Left renal pelvis (tissue), 4 donors: Measurements from ENCODE around the gene CCDC178. TPM values are rescaled to one million over a fixed set of nuclear protein-coding genes. Genes with fewer than 3 reads are reported as not detected.
"Not testable (repeated sequence)": the region's sequence is repeated elsewhere in the genome, so short reads cannot be mapped to it uniquely, and the experiment has no call there.

ENCODE experiments used
- DNase-seq, 4 donors: peaks; one replicate each; pipeline ENCODE4 v3.0.0-alpha.2; 2013; ENCODE audit warnings: low read depth in 4 of 4, low spot score in 3 of 4
- polyA plus RNA-seq, 4 donors: library from polyadenylated mRNA; unstranded; fragments of 120-200 nt; gene quantifications; one replicate each; pipeline ENCODE4 v1.2.1, GENCODE V29; 2013; ENCODE audit not compliant: insufficient read length in 4 of 4

CCDC178 gene
- polyA plus RNA-seq, 4 donors, result 0.81 to 3.3 (median 2.1) TPM

DNA sequence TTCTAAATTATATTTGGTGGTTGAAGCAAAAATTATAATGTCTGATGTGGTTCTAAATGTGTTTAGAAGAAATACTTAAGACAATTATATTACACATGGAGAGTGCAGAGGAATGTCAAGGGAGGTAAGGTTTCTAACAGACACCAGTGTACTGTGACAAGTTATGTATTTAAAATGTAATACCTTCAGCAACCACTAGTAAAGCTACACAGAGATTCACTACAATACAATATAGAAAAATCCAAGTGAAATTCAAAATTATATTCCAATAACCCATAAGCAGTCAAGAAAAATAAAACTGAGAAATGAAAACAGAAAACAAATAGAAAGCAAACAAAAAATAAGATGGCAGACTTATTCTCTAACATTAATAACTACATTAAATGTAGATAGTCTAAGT is 418.2 kb downstream of the CCDC178 start:
- DNase-seq, result no peak

DNA sequence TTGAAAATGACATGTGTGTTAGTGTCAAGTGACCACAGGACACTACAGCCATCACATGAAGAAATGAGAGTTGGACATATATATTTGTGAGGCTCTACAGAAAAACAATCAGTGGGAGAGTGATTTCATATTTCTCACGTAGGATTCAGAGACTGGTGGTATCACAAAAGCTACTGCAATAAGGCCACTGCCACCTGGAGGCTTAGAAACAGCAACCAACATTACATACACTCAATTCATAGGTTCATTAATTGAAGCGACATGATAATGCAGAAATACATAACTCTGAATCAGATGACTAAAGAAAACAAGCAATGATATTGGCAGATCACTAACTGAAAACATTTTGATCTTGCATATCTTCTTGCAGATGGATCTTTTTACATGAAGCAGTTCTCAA is 419.6 kb downstream of the CCDC178 start:
- DNase-seq, result no peak

DNA sequence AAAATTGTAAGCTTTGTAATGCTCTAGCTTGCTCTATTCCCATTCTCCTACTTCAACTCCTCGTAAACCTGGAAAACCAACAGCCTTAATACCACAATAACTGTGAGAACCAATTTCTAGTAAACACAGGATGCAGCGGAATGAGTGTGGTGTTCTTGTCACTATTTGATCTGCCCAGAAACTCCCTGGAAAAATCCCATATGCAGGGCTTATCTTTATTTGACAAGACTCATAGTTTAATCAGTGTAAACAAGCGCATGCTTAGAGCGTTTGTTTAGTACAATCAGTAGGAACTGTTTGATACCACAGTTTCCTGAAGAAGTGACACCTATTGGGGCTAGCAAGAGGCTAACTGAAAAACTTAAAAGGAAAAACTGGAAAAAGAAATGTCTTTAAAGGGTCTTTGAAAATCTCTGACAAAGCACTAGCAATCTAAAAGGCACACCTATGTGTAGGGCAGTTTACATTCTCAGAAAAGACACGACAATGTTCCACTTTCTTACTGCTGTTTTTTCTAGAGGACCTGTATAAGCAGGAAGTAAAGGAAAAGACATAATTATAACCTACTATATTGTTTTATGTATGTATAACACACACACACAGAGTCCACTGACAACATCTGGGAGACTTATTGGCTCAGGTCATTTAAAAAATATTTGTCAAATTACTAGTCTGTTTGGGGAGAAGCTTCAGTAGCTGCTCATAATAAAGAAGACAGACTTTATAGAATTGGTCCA is 426.3 kb downstream of the CCDC178 start:
- DNase-seq, result no peak

DNA sequence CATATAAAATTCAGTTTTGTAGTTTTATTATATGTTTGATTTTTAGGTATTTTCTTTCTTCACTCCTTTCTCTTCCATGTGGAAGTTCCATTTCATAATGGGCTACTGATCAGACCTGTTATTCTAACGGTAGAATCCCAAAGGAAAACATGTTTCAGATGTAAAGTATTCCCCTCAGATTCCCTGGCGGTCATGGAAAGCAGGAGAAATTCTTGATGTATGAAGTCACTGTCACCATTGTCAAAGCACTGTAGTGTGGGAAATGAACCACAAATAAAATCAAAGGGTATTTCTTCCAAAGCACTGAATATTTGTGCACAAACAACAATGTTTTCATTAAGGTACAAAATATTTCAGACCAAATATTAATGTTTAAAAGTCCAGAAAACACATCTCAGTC is 430.4 kb downstream of the CCDC178 start:
- peak in 1 of 4 donors; percentile 7 for DNase-seq

DNA sequence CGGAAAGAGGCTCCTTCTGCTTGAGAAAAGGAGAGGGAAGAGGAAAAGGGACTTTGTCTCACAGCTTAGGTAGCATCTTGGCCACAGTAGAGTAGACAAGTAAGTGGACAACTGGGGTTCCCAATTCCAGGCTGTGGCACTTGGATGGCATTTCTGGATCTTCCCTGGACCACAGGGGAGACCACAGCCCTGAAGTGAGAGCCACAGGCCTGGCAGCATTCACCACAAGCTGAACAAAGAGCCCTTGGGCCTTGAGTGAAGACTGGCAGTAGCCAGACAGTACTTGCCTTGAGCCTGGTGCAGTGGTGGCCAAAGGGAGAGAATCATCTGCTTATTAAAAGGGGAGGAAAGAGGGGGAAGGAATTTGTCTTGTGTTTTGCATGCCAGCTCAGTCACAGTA is 441.6 kb downstream of the CCDC178 start:
- no peak for DNase-seq

DNA sequence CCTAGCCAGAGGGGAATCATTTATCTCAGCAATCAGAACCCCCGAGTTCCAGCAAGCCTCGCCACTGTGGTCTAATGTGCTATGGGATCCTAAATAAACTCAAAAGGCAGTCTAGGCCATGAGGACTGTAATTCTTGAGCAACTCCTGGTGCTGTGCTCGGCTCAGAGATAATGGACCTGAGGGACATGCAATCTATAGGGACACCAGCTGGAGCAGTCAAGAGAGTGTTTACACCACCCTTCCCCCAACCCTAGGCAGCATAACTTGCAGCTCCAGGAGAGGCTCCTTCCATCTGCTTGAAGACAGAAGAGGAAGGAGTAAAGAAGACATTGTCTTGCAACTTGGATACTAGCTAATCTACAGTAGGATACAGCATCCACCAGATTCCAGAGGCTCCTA is 442.2 kb downstream of the CCDC178 start:
- no peak for DNase-seq

DNA sequence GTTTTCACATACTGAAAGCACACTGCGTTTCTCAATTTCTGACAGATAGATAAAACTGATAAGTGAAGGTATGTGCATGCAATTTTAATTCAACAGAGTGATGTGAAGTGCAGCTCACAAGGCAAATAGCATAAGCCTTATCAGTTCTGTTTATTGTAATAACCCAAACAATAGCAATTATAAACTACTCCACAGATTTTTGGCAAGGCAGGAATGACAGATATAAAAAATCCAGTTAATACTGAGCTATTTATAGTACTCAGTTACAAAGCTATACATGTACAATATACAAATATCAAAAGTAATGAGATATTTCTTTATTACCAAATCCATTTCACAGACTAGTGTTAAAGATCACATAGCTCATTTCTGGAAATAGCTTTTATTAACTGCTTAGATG is 456.8 kb downstream of the CCDC178 start:
- no peak for DNase-seq

DNA sequence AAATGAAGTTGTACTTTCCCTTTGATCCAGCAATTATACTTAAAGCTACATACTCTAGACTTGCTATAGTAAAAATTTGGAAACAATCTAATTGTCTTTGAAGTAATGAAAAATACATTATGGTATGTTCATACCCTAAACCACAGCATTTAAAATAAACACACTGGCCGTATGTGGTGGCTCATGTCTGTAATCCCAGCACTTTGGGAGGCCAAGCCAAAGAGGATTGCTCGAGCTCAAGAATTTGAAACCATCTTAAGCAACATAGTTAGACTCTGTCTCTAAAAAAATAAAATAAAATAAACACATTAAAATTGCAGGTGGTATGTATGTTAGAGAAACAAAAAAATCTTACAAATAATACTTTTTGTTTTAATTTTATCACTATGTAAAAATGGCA is 459.6 kb downstream of the CCDC178 start:
- no peak for DNase-seq

DNA sequence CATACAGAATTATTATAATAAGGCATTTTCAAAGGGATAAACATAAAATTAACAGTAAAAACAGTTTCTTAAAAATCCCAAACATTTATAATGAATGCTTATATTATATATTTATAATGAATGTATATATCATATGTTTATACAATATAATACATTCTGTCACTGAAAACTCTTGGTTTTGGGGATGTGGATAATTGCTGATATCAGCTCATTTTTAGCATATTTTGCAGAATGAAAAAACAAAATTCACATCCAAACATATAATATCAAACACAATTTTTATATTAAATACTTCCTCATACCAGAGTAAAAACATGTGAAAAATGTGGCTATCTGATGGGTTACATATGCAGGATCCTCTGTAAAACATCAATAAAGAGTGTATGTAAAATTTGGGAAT is 465.0 kb downstream of the CCDC178 start:
- DNase-seq, result no peak

DNA sequence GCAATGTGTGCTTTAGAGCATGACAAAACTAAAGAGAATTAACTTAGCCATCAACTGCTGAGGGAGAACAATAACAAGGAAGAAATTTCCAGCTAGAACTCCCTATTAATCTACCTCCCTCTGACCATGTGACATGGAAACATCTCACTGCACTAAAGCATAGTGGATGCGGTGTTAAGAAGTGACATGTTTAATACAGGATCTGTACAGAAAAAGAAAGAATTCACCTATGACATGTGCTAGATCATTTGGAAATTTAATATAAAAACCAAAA is 465.4 kb downstream of the CCDC178 start:
- DNase-seq, result peak in 1 of 4 donors; percentile 12

DNA sequence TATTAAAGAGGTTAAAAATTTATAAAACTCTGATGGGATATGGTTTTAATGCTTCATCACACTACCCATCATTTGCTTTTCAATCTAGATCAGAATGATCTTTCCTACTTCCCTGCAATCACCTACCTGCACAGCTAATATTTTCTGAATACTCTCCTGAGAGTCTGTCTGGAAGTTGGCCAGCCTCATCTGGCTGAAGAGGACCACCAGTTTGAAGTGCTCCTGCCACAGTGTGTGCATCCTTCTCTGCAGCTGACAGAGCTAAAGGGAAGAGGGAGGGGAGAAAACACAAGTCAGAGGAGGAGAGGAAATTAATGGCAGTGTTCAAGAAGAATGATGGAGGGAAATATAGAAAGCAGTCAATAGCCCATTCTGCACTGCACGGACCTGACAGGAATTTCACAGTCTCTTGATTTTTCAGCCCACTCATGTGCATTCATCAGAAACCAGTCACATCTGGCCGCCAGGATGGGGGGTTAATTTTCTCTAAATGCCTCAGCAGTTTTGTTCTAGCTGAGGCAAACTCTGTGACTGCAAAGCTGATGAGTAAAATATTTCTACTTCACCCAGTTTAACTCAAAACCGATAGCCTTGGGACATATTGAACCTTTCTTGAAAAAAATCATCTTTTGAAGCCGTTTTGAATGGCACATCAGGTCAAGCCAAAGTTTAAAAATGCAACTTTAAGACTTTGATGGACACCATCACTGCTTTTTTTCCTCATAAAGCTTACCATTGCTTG is 465.9 kb downstream of the CCDC178 start:
- DNase-seq, result peak; percentile 29 to 54 (median 41)

DNA sequence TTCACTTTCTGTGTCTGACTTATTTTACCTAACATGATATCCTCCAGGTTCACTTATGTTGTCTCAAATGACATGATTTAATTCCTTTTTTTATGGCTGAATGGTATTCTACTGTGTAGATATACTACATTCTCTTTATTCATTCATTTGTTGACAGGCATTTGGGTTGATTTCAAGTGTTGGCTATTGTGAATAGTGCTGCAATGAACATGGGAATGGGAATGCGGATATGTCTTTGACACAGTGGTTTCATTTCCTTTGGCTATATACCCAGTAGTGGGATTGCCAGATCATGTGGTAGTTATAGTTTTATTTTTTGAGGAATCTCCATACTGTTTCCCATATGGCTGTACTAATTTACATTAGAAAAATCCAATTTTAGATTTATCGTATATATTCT is 472.3 kb downstream of the CCDC178 start:
- no peak for DNase-seq

DNA sequence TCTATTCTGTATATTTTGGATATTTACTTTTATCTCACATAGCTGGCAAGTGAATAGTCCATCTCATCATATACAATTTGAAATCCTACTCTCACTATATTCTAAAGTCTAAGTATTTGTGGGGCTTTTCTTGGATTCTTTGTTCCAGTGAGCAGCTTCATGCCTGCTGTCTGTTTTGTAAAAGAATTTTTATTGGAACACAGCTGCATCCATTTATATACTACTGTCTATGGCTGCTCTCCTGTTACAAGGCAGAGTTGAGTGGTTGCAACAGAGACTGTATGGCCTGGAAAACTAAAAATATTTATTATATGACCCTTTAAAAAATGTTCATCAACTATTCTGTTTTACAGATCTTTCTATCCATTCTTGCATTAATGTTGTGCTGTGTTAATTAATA is 474.4 kb downstream of the CCDC178 start:
- no peak for DNase-seq

DNA sequence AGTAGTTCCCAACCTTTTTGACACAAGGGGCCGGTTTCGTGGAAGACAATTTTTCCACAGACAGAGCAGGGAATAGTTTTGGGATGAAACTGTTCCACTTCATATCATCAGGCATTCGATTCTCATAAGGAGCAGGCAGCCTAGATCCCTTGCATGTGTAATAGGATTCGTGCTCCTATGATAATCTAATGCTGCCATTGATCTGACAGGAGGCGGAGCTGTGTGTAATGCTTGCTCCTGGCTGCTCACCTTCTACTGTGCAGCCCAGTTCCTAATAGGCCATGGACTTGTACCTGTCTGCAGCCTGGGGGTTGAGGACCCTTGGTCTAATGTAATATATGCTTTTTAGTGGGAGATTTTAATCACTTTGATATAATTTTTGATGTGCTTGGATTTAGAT is 479.0 kb downstream of the CCDC178 start:
- DNase-seq, result no peak

DNA sequence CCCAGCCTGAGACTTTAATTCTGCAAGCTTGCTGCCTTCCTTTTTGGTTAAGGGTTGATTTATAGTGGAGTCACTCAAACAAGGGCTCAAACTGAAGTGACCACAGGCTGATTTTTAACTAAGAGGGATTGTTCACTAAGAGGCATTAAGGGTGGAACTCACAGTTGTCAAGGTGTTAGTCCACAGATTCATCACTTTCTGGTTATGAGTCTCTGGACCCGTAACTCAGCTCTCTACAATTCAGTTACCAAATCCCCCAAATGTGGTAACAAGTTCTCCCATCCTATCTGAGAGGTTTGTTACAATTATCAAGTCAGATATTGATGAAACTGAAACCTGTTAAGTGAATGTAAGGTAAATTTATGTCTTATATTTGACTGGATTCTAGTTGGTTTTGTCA is 481.8 kb downstream of the CCDC178 start:
- no peak for DNase-seq

DNA sequence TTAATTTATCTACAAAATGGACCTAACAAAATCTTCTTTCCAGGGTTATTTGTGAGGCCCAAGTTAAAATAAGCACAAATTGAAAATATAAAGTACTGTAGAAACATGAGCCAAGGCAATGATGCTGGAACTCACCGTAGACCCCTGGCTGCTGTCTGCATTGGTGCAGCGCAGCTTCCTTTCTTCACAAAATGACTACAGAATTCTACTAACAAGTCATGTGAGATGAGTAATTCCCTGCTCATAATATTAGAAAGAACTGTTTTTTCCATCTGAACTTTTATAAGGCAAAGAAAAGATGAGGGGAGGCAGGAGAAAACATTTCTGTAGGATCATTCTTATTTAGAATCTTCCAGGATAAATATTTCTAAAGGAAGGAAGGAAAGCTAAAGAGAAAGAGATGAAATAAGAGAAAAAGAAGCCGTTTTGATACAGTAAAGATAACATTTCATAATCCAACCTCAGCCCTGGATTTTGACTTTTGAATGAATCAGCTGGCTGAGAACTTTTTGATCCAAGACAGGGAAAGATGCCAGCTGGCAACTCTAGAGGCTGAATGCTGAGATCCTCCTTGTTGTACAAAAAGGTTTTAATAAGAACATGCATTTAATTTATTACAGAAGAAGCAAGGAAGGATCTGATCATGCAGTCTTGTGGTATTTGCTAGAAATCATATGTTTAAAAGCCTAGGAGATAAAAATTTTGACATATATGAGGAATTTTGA is 483.8 kb downstream of the CCDC178 start:
- DNase-seq, result no peak

DNA sequence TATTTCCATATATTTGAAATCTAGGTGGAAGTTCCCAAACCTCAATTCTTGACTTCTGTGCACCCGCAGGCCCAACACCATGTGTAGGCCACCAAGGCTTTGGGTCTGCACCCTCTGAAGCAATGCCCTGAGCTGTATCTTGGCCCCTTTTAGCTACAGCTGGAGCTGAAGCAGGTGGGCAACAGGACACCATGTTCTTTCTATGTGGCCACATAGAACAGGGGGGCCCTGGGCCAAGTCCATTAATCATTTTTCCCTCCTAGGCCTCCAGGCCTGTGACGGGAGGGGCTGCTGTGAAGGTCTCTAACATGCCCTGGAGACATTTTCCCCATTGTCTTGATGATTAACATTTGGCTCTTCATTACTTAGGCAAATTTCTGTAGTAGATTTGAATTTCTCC is 488.2 kb downstream of the CCDC178 start:
- not testable (repeated sequence) for DNase-seq

DNA sequence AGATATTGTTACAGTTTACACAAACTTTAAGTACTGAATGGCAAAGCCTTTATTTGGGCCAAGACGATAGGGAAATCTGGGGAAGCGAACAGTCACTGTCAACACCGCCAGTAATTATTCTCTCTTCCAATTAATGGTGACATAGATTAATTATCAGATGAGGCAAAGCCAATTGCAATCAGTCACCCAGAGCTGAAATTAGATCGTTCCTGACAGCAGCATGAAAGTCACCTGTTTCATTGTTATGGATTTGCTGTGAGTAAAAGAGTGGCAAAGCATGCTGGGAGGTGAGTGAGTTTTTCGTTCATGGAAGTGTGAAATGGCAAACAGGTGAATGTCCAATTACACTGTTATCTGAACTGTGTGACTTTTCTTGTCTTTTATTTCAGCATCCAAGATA is 502.9 kb downstream of the CCDC178 start:
- no peak for DNase-seq

DNA sequence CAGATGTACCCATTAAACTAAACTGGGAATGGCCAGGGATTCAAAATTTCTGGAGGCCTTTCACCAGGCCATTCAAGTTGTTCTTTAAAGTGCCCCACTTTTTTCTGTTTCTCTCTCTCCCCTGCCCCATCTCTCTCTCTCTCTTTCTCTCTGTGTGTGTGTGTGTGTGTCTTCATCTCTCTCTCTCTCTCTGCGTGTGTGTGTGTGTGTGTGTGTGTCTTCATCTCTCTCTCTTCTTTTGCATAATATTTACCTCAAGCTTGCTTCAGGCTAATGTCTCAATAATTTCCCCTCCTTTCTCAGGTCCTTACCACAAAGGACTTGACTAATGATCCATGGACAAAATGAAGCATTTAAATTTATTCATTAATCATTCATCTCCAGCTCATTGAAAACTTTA is 503.5 kb downstream of the CCDC178 start:
- no peak for DNase-seq

DNA sequence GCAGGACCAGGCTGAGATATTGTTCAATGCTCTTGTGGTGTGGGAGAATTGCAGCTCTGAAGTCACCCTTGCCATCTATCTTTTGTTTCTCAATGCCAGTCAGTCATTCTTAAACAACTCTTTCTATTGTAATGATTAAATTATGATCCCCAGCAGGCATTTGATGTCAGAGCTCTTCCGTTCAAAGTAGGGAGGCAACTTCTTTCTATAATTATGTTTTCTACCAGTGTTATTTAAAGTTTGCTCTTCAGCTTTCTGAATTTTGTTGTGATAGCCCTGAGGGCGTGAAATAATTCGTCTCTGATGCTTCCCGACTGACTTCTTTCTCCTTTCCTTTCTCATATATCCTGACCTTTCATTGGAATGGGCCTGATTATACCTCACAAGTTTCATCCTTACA is 506.3 kb downstream of the CCDC178 start:
- no peak for DNase-seq

DNA sequence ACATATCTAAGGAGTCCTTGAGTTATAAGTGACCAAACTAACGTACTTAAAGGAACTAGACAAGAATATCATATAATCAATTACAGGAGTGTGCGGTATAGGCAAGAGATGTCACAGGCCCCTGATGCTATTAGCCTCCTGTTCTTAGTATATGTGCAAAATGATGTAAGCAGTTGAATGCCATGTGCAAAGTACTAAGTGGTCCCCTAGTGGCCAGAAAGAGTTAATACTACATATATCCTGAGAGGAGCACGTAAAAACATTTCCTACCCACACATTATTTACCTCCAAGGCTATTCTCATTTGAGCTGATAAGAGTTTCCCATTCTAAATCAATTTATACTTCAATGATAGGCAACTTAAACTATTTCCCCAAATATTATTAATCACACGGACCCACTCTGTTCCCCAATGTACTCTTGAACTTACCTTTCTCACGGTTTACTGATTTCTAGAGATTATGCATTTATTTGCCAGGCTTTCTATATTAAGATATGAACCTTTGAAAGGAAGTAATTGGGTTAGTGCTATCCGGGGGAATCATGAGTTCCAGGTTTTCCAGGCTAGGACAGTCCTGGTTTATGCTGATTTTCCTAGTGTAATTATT is 509.7 kb downstream of the CCDC178 start:
- no peak for DNase-seq

DNA sequence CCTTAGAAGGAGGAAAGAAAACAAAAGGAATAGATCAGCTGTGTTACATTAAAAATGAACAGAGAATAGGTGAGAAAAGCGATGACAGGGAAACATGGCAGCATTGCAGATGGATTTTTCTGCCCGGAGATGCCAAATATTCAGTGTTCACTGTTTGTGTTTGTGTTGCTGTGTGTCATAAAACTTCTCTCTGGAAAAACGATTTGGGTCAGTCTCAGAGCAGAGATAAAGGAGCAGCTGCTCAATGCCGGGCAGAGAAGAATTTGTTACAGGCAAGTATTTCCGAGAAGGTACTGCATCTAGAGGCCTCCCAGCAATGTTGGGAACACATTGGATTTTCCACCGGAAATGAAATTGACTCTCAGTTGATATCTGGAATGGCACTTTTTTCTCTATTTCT is 511.3 kb downstream of the CCDC178 start:
- no peak for DNase-seq
